ENCODE results near the gene SIGLEC1.

DNA sequence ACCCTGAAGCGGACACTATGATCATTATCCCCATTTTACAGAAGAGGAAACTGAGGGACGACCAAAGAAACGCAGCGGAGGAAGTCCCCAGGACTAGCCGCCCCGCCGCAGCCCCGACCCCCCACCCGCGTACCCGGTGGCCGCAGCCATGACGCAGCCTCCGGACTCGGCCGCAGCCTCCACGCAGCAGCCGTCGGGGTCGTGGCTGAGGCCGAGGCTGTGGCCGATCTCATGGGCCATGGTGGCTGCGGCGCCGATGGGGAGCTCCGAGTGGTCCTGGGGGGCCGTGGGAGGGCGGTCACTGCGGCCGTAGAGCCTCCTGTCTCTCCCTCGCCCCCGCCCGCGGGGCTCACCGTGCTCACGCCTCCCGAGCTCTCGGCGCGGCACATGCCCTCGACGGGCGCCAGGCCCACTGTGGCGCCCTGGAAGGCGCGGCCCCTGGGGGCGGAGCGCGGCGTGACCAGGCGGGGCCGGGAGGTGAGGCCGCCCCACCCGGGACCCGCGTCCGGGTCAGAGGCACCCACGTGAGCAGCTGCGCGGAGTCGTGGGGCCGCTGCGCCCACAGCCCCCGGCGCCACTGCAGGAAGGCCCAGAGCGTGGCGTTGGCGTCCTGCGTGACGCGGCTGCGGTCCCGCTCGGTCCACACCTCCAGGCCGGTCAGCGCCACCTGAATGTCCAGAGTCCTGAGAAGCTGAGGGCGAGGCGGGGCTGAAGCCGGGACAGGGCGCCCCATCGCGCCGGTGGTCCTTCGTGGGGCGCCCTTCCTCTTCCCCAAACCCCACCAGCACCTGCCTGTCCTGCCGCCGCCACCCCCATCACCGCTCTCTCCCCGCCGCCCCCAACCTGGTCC, 39.0 kb downstream of the SIGLEC1 start:
- no peak for TF ChIP-seq POLR2A (IDR thresholded peaks at IDR 0.05; ENCODE audit: low read length)
- TF ChIP-seq GATA1 (IDR thresholded peaks at IDR 0.05; ENCODE audit: low read depth, low read length), result no peak
